Cardiac muscle cell (in vitro differentiated cells and primary cell): Measurements from ENCODE around the gene RSPH3. TPM values are rescaled to one million over a fixed set of nuclear protein-coding genes. Genes with fewer than 3 reads are reported as not detected.

Experiments
- DNase-seq, 2 donors: peaks; one replicate each; pipeline versions ENCODE4 v3.0.0 to v3.0.0-alpha.2; 2010 to 2017; ENCODE audit warnings: low read depth in 1 of 2, low spot score in 1 of 2
- H3K27ac ChIP-seq: fragments of 200-600 bp; sonication (generic); 2 replicates; pipeline ENCODE4 v1.5.1; 2016
- H3K27me3 ChIP-seq: fragments of 200-600 bp; sonication (generic); 2 replicates; pipeline ENCODE4 v1.6.0; 2016; ENCODE audit warnings: control low read depth
- H3K36me3 ChIP-seq: fragments of 200-600 bp; sonication (generic); 2 replicates; pipeline ENCODE4 v1.5.1; 2016; ENCODE audit warnings: control low read depth
- H3K4me1 ChIP-seq: fragments of 200-600 bp; sonication (generic); 2 replicates; pipeline ENCODE4 v1.8.1; 2017; ENCODE audit warnings: low read depth, mild to moderate bottlenecking, mixed run types
- H3K4me3 ChIP-seq: fragments of 200-600 bp; sonication (generic); 2 replicates; pipeline ENCODE4 v1.5.1; 2016; ENCODE audit warnings: mild to moderate bottlenecking
- H3K9me3 ChIP-seq: fragments of 200-600 bp; sonication (generic); 2 replicates; pipeline ENCODE4 v1.5.1; 2017; ENCODE audit warnings: low read depth, mild to moderate bottlenecking, control low read depth
- polyA plus RNA-seq: library from polyadenylated mRNA; unstranded; fragments of >200 nt; fragmentation: Nextera tagmentation; extraction: Ambion mirVana; gene quantifications from 2 replicates; pipeline ENCODE4 v1.2.1, GENCODE V29; 2016
- total RNA-seq: library from RNA; depleted of rRNA; stranded (reverse); fragments of >200 nt; gene quantifications from 2 replicates; pipeline ENCODE4 v1.2.3, GENCODE V29; 2016
- TF ChIP-seq, protein P1 (sequence below): IDR thresholded peaks from 2 replicates; pipeline ENCODE4 v1.5.1; 2012; ENCODE audit warnings: low read depth, mild to moderate bottlenecking, low read length

RSPH3 gene
- total and polyA plus RNA-seq, 2 experiments from 2014 or later = 13.8 to 19.7 TPM

DNA sequence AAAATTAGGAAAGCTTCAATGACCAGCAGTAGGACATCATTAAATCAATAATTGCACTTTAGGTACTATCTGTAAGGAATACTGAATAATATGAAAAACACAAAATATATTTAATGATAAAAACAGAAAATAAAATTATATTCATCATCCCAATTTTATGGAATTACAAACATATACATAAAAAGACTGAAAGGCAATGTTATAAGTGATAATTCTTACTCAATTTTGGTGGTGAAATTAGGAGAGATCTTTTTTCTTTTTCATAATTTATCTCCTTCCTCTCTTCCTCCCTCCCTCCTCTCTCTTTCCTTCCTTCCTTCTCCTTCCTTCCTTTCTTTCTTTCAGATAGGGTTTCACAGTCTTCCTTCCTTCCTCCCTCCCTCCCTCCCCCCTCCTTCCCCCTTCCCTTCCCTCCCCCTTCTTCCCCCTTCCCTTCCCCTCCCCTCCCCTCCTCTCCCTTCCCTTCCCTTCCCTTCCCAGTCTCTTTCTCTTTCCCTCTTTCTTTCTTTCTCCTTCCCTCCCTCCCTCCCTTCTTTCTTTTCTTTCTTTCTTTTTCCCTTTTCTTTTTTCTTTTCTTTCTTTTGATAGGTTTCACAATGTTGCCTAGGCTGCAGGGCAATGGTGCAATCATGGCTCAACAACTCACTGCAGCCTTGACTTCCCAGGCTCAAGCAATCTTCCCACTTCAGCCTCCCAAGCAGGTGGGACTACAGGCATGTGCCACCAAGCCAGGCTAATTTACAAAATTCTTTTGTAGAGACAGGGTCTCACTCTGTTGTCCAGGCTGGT, 36.8 kb downstream of the RSPH3 start:
- Histone ChIP-seq H3K4me1 (no peaks in the 10 kb centered on the region), H3K36me3 (no peaks in the 10 kb centered on the region), H3K9me3 (no peaks in the 10 kb centered on the region), H3K4me3 (no peak overlapping the region), H3K27ac (no peak overlapping the region), H3K27me3 (no peaks in the 10 kb centered on the region)
- TF ChIP-seq, protein P1, sequence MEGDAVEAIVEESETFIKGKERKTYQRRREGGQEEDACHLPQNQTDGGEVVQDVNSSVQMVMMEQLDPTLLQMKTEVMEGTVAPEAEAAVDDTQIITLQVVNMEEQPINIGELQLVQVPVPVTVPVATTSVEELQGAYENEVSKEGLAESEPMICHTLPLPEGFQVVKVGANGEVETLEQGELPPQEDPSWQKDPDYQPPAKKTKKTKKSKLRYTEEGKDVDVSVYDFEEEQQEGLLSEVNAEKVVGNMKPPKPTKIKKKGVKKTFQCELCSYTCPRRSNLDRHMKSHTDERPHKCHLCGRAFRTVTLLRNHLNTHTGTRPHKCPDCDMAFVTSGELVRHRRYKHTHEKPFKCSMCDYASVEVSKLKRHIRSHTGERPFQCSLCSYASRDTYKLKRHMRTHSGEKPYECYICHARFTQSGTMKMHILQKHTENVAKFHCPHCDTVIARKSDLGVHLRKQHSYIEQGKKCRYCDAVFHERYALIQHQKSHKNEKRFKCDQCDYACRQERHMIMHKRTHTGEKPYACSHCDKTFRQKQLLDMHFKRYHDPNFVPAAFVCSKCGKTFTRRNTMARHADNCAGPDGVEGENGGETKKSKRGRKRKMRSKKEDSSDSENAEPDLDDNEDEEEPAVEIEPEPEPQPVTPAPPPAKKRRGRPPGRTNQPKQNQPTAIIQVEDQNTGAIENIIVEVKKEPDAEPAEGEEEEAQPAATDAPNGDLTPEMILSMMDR = no peak
- DNase-seq = no peak

DNA sequence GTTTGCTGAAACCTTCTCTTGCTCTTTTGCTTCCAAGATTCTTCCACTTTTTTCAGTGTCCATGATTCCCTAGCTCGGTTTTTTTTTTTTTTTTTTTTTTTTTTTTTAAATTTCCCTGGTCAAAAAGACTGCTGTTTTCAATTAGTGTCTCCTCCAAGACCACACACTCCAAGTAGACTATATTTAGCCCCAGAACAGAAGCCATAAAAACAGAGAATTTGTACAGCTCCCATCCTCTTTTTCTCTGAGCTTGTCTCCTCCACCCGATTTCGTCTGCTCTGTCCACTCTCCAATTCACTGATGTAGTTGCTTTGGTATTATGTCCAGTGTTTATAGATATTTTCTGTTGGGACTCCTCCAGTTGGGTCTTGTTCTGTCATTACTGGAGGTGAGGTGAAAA, 37.6 kb downstream of the RSPH3 start:
- Histone ChIP-seq H3K36me3 (no peaks in the 10 kb centered on the region), H3K27ac (no peak overlapping the region), H3K4me1 (no peaks in the 10 kb centered on the region), H3K9me3 (no peaks in the 10 kb centered on the region), H3K27me3 (no peaks in the 10 kb centered on the region), H3K4me3 (no peak overlapping the region)
- TF ChIP-seq, protein P1 = no peak
- no peak for DNase-seq

DNA sequence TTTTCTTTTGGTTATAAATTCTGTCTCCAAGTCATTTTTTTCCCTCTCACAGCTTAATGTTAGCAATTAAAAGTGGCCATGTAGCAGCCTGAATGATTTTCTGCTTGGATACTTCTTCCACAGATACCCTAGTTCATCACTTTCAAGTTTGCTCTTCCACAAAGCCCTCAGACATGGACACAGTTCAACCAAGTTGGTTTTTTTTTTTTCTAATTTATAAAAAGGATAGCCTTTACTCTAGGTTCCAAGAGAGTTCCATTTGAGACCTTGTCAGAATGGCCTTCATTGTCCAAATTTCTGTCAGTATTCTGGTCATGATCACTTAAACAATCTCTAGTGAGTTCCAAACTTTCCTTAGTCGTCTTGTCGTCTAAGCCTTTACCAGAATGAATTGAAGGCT, 40.0 kb downstream of the RSPH3 start:
- H3K27ac ChIP-seq = no peak overlapping the region
- no peak overlapping the region for H3K4me3 ChIP-seq
- H3K27me3 ChIP-seq = no peaks in the 10 kb centered on the region
- TF ChIP-seq, protein P1 = no peak
- no peaks in the 10 kb centered on the region for H3K9me3 ChIP-seq
- no peaks in the 10 kb centered on the region for H3K4me1 ChIP-seq
- no peaks in the 10 kb centered on the region for H3K36me3 ChIP-seq
- DNase-seq = no peak

DNA sequence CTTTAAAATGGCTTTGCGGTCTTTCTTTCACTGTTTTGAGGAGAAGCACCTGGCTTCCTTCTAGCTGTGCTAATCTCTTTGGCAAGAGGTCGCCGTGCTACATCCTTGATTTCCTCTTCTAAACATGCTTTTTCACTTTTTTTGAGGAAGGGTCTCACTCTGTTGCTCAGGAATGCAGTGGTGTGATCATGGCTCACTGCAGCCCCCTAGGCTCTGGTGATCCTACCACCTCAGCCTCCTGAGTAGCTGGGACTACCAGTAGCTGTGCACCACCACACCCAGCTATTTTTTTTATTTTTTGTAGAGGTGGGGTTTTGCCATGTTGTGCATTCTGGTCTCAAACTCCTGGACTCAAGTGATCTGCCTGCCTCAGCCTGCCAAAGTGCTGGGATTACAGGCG, 40.5 kb downstream of the RSPH3 start:
- DNase-seq = no peak
- Histone ChIP-seq H3K36me3 (no peaks in the 10 kb centered on the region), H3K4me3 (no peak overlapping the region)

DNA sequence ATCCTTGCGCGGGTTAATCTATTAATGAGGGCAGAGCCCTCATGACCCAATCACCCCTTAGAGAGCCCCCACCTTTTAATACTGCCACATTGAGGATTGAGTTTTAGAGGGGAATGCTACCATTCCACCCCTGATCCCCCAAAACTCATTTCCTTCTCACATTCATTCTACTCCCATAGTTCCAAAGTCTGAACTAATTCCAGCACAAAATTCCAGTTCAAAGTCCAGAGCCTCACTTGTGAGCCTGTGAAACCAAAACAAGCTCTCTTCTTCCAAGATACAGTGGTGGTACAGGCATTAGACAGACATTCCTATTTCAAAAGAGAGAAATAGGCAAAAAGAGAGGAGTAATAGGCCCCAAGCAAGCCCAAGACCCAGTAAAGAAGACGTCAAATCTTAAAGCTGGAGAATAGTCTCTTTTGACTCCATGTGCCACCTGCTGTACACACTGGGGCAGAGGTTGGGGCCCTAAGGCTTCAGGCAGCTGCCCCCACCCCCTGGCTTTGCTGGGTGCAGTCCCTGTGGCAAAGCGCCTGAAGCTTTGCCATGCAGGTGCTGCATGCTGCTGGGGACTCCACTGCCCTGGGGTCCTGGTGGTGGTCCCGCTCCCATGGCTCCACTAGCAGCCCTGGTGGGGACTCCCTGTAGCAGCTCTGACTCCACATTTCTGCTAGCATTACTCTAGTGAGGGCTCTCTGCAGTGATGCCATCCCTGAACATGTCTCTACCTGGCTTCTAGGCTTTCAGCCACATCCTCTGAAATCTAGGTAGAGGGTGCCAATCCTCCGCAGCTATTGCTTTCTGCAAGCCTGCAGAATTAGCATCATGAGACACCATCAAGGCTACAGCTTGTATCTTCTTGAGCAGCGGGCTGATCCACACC, 41.3 kb downstream of the RSPH3 start:
- Histone ChIP-seq H3K27me3 (no peaks in the 10 kb centered on the region), H3K4me3 (no peak overlapping the region), H3K27ac (no peak overlapping the region), H3K4me1 (no peaks in the 10 kb centered on the region), H3K9me3 (no peaks in the 10 kb centered on the region), H3K36me3 (no peaks in the 10 kb centered on the region)
- DNase-seq = no peak
- TF ChIP-seq, protein P1 = no peak

More for the DNA sequence above, 40.5 kb downstream of the RSPH3 start:
- H3K9me3 ChIP-seq = no peaks in the 10 kb centered on the region
- no peak overlapping the region for H3K27ac ChIP-seq
- TF ChIP-seq, protein P1 = no peak
- H3K4me1 ChIP-seq = no peaks in the 10 kb centered on the region
- no peaks in the 10 kb centered on the region for H3K27me3 ChIP-seq
